B cell (primary cell): Measurements from ENCODE around the gene PSAP. TPM values are rescaled to one million over a fixed set of nuclear protein-coding genes. Genes with fewer than 3 reads are reported as not detected.

ENCODE experiments used
- ATAC-seq: fragments of 200-7000 bp; cut with Tn5 transposase; one replicate; pipeline ENCODE4 v1.10.0; 2021; ENCODE audit warnings: low read depth, mild to moderate bottlenecking, moderate number of reproducible peaks, moderate library complexity
- CTCF ChIA-PET: fragments of 350-600 bp; sonication (Branson Sonifier 250); formaldehyde crosslinking; loops from one replicate; lab custom pipeline; 2021; ENCODE audit warnings: antibody characterized with exemption, inconsistent platforms; lab: Charles Lee
- POLR2A ChIA-PET: fragments of 350-600 bp; sonication (Branson Sonifier 250); formaldehyde crosslinking; loops from one replicate; lab custom pipeline; 2021; ENCODE audit warnings: antibody characterized with exemption; lab: Charles Lee
- DNase-seq: peaks from one replicate; pipeline ENCODE4 v3.0.0; 2013
- H2AFZ ChIP-seq: 2 replicates; pipeline ENCODE4 v1.6.1; 2012; ENCODE audit warnings: mild to moderate bottlenecking, low read depth, low read length; ENCODE audit not compliant: insufficient read depth, poor library complexity, severe bottlenecking
- H3K27ac ChIP-seq, 2 donors: 1 replicate in 1 of 2; 2 replicates in 1 of 2; pipeline ENCODE4 v1.5.1; 2012 to 2013; ENCODE audit warnings: low read length in 2 of 2, mild to moderate bottlenecking in 2 of 2, moderate library complexity in 1 of 2
- H3K27me3 ChIP-seq, 4 experiments: fragments of 200-600 bp in 1 of 4; sonication (generic) in 1 of 4; replicated peaks in 1 of 4; 1 replicate in 2 of 4; 2 replicates in 2 of 4; pipeline versions ENCODE4 v1.6.1 to v1.7.0; 2013 to 2016; ENCODE audit warnings: low read length in 3 of 4, mild to moderate bottlenecking in 2 of 4, mixed read lengths in 1 of 4, moderate library complexity in 1 of 4; ENCODE audit not compliant: insufficient read depth in 4 of 4, control insufficient read depth in 3 of 4; ENCODE audit errors: control extremely low read depth in 1 of 4
- H3K36me3 ChIP-seq, 2 experiments: replicated peaks in 1 of 2; 1 replicate in 1 of 2; 2 replicates in 1 of 2; pipeline versions ENCODE4 v1.6.1 to v1.7.1; 2013; ENCODE audit warnings: low read length in 1 of 2; ENCODE audit not compliant: insufficient read depth in 2 of 2, control insufficient read depth in 1 of 2; ENCODE audit errors: control extremely low read depth in 1 of 2, extremely low read depth in 1 of 2
- H3K4me1 ChIP-seq, 2 donors: fragments of 200-600 bp in 1 of 2; sonication (generic) in 1 of 2; 1 replicate in 1 of 2; 2 replicates in 1 of 2; pipeline versions ENCODE4 v1.5.1 to v1.6.1; 2013 to 2017; ENCODE audit warnings: low read length in 2 of 2; ENCODE audit not compliant: control insufficient read depth in 2 of 2, insufficient read depth in 2 of 2
- H3K4me2 ChIP-seq: replicated peaks from 2 replicates; pipeline ENCODE3; 2012; ENCODE audit warnings: mild to moderate bottlenecking, low read depth, low read length; ENCODE audit not compliant: poor library complexity, severe bottlenecking
- H3K4me3 ChIP-seq, 5 experiments: fragments of 200-600 bp in 1 of 5; sonication (generic) in 1 of 5; 1 replicate in 3 of 5; 2 replicates in 2 of 5; pipeline versions ENCODE4 v1.5.1 to v1.7.0; 2011 to 2016; ENCODE audit warnings: low read length in 4 of 5, mild to moderate bottlenecking in 4 of 5, low read depth in 2 of 5, control low read depth in 1 of 5, moderate library complexity in 1 of 5; ENCODE audit not compliant: insufficient read depth in 1 of 5; ENCODE audit errors: control extremely low read depth in 1 of 5, extremely low read depth in 1 of 5
- H3K79me2 ChIP-seq: fragments of 200-600 bp; sonication (generic); one replicate; pipeline ENCODE4 v1.6.0; 2016; ENCODE audit warnings: low read length; ENCODE audit not compliant: control insufficient read depth, insufficient read depth
- H3K9ac ChIP-seq: fragments of 200-600 bp; sonication (generic); 2 replicates; pipeline ENCODE4 v1.6.1; 2017; ENCODE audit warnings: mild to moderate bottlenecking, low read length, moderate library complexity
- H3K9me3 ChIP-seq, 3 donors: one replicate each; pipeline versions ENCODE4 v1.6.1 to v1.7.1; 2013; ENCODE audit warnings: low read length in 2 of 3; ENCODE audit not compliant: control insufficient read depth in 2 of 3, insufficient read depth in 1 of 3; ENCODE audit errors: control extremely low read depth in 1 of 3
- H4K20me1 ChIP-seq: 2 replicates; pipeline ENCODE4 v1.6.0; 2012; ENCODE audit warnings: mild to moderate bottlenecking, low read length; ENCODE audit not compliant: insufficient read depth, control insufficient read depth, poor library complexity, severe bottlenecking
- H3K27ac Mint-ChIP-seq: one replicate; pipeline ENCODE4 v1.8.0; 2021; ENCODE audit warnings: mixed read lengths
- H3K27me3 Mint-ChIP-seq: one replicate; pipeline ENCODE4 v1.8.0; 2021; ENCODE audit warnings: mixed read lengths
- H3K4me1 Mint-ChIP-seq: one replicate; pipeline ENCODE4 v1.8.0; 2021; ENCODE audit warnings: mixed read lengths
- H3K4me3 Mint-ChIP-seq: one replicate; pipeline ENCODE4 v1.8.0; 2021; ENCODE audit warnings: mixed read lengths
- H3K9me3 Mint-ChIP-seq: one replicate; pipeline ENCODE4 v1.8.0; 2022; ENCODE audit warnings: mixed read lengths; ENCODE audit not compliant: insufficient read depth
- EZH2 ChIP-seq: IDR thresholded peaks from 2 replicates; pipeline ENCODE4 v1.6.1; 2012; ENCODE audit warnings: borderline replicate concordance, low read depth, mild to moderate bottlenecking, moderate library complexity, low read length; ENCODE audit not compliant: insufficient read depth, poor library complexity, severe bottlenecking
- WGBS: methylation state at CpG from one replicate; pipeline ENCODE4 v1.1.5; 2013; ENCODE audit warnings: missing lambda C conversion rate; ENCODE audit not compliant: insufficient coverage; 5-methylcytosine and 5-hydroxymethylcytosine counted together
- intact Hi-C: fragments of 100-400 bp; cut with micrococcal nuclease; formaldehyde crosslinking; loops from one replicate; pipeline ENCODE4 v1.10.0; 2022
- polyA plus RNA-seq: library from polyadenylated mRNA; depleted of rRNA; stranded (reverse); fragments of >200 nt; gene quantifications from 2 replicates; pipeline ENCODE4 v1.2.3, GENCODE V29; 2012
- total RNA-seq, 2 donors: library from RNA; stranded (reverse); fragments of 120-200 nt in 1 of 2; gene quantifications; 1 replicate in 1 of 2; 2 replicates in 1 of 2; pipeline versions ENCODE4 v1.2.3 to v1.2.4, GENCODE V29; 2013 to 2022
- TF ChIP-seq, protein P1 (sequence below): fragments of 200-600 bp; IDR thresholded peaks from one replicate; pipeline ENCODE4 v1.8.0; 2022; ENCODE audit warnings: antibody characterized with exemption, mild to moderate bottlenecking

Gene PSAP
- total and polyA plus RNA-seq, 2 donors (not counting 1 experiment from before 2014, with no cell fraction given) = 206 to 509 TPM

GRCh38 chr10:71797533-71798307 lies 53.3 kb downstream of the PSAP start:
- peaks cover 0 to 5% (median 2%) of the 10 kb centered on the region in 4 experiments for H3K27me3 ChIP-seq
- Mint-ChIP-seq H3K4me1 (peaks cover 24% of the 10 kb centered on the region), H3K27ac (no peak overlapping the region), H3K27me3 (peaks cover 6% of the 10 kb centered on the region), H3K4me3 (no peak overlapping the region), H3K9me3 (no peaks in the 10 kb centered on the region)
- ATAC-seq (no peak), DNase-seq (no peak)
- TF ChIP-seq EZH2 = no peak
- TF ChIP-seq, protein P1, sequence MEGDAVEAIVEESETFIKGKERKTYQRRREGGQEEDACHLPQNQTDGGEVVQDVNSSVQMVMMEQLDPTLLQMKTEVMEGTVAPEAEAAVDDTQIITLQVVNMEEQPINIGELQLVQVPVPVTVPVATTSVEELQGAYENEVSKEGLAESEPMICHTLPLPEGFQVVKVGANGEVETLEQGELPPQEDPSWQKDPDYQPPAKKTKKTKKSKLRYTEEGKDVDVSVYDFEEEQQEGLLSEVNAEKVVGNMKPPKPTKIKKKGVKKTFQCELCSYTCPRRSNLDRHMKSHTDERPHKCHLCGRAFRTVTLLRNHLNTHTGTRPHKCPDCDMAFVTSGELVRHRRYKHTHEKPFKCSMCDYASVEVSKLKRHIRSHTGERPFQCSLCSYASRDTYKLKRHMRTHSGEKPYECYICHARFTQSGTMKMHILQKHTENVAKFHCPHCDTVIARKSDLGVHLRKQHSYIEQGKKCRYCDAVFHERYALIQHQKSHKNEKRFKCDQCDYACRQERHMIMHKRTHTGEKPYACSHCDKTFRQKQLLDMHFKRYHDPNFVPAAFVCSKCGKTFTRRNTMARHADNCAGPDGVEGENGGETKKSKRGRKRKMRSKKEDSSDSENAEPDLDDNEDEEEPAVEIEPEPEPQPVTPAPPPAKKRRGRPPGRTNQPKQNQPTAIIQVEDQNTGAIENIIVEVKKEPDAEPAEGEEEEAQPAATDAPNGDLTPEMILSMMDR = no peak
- no peak overlapping the region for H3K9ac ChIP-seq
- peaks cover 0 to 8% (median 0%) of the 10 kb centered on the region in 3 donors for H3K9me3 ChIP-seq
- H3K36me3 ChIP-seq = no peaks in the 10 kb centered on the region
- ChIA-PET CTCF (interaction anchor here (1.2 to 1.4 kb wide), 2 partner anchors 9 to 482 kb away, joined by 4 to 5 read pairs; no protein-coding TSS in a partner anchor), POLR2A (no interaction called here)
- no peak overlapping the region for H3K4me3 ChIP-seq
- peaks cover 19 to 30% of the 10 kb centered on the region in 2 donors for H3K4me1 ChIP-seq
- H3K27ac ChIP-seq = no peak overlapping the region
- 17% methylated on average over 9 of the region's 10 CpGs for WGBS
- H3K79me2 ChIP-seq = no peaks in the 10 kb centered on the region
- H3K4me2 ChIP-seq = no peak overlapping the region
- H2AFZ ChIP-seq = no peak overlapping the region
- H4K20me1 ChIP-seq = no peaks in the 10 kb centered on the region
- intact Hi-C loops = no loop called here
